OCI-LY7 (cell line): Measurements from ENCODE around the gene TAS2R41. TPM values are rescaled to one million over a fixed set of nuclear protein-coding genes. Genes with fewer than 3 reads are reported as not detected.

Experiments used
- BruUV-seq: library from RNA; stranded (reverse); fragments of 400-500 nt; replicated peaks from 2 replicates; lab custom pipeline; 2021; lab: Mats Ljungman, UMichigan
- CTCF ChIA-PET: fragments of 300-600 bp; sonication (Branson Sonifier 250); formaldehyde crosslinking; loops from one replicate; lab custom pipeline; 2022; ENCODE audit warnings: antibody characterized with exemption; ENCODE audit not compliant: unreplicated experiment; lab: Charles Lee
- POLR2A ChIA-PET: fragments of 300-600 bp; sonication (Branson Sonifier 250); formaldehyde crosslinking; loops from one replicate; lab custom pipeline; 2022; ENCODE audit warnings: antibody characterized with exemption; lab: Charles Lee
- DNase-seq: peaks from one replicate; pipeline ENCODE4 v3.0.0-alpha.2; 2015; ENCODE audit warnings: low spot score
- H2AFZ ChIP-seq: fragments of 200-600 bp; sonication (generic), shearing (Covaris generic); 2 replicates; pipeline ENCODE4 v1.6.1; 2014; ENCODE audit warnings: mild to moderate bottlenecking, antibody characterized with exemption, low read length, moderate library complexity
- H3K27ac ChIP-seq: fragments of 200-600 bp; sonication (generic); 2 replicates; pipeline ENCODE4 v1.5.1; 2014; ENCODE audit warnings: mixed run types, low read depth, mild to moderate bottlenecking, moderate library complexity, low read length, inconsistent platforms; ENCODE audit not compliant: poor library complexity, severe bottlenecking
- H3K36me3 ChIP-seq: fragments of 200-600 bp; sonication (generic); 2 replicates; pipeline ENCODE4 v1.6.1; 2014; ENCODE audit warnings: mild to moderate bottlenecking, antibody characterized with exemption, low read length, moderate library complexity, mixed read lengths; ENCODE audit not compliant: insufficient read depth
- H3K4me1 ChIP-seq: fragments of 200-600 bp; sonication (generic); 2 replicates; pipeline ENCODE4 v1.5.1; 2014; ENCODE audit warnings: mild to moderate bottlenecking, low read length; ENCODE audit not compliant: insufficient read depth, poor library complexity, severe bottlenecking
- H3K4me2 ChIP-seq: fragments of 200-600 bp; sonication (generic); 2 replicates; pipeline ENCODE4 v1.6.1; 2014; ENCODE audit warnings: mild to moderate bottlenecking, low read length
- H3K4me3 ChIP-seq: fragments of 200-600 bp; sonication (generic); 2 replicates; pipeline ENCODE4 v1.5.1; 2014; ENCODE audit warnings: mild to moderate bottlenecking, low read depth, low read length; ENCODE audit not compliant: poor library complexity, severe bottlenecking
- H3K79me2 ChIP-seq: fragments of 200-600 bp; sonication (generic); 2 replicates; pipeline ENCODE4 v1.6.1; 2016; ENCODE audit warnings: low read depth, mild to moderate bottlenecking, low read length, moderate library complexity, mixed read lengths; ENCODE audit not compliant: insufficient read depth
- H3K9me2 ChIP-seq: fragments of 200-600 bp; sonication (generic); 2 replicates; pipeline ENCODE4 v1.6.1; 2016; ENCODE audit warnings: mild to moderate bottlenecking, low read length, mixed read lengths; ENCODE audit not compliant: insufficient read depth
- H3K9me3 ChIP-seq: fragments of 200-600 bp; sonication (generic); 2 replicates; pipeline ENCODE4 v1.6.1; 2014; ENCODE audit warnings: mild to moderate bottlenecking, mixed run types, low read length, mixed read lengths
- H4K20me1 ChIP-seq: fragments of 200-600 bp; sonication (generic); 2 replicates; pipeline ENCODE4 v1.6.1; 2014; ENCODE audit warnings: mild to moderate bottlenecking, antibody characterized with exemption, low read length, moderate library complexity, mixed read lengths; ENCODE audit not compliant: insufficient read depth
- CTCF ChIP-seq: fragments of 200-600 bp; sonication (generic); conservative IDR thresholded peaks from 2 replicates; pipeline ENCODE4 v1.5.1; 2014; ENCODE audit warnings: mild to moderate bottlenecking, antibody characterized with exemption, low read length, moderate library complexity, mixed read lengths
- EZH2phosphoT487 ChIP-seq: fragments of 200-600 bp; sonication (generic); IDR thresholded peaks from 2 replicates; pipeline ENCODE4 v1.6.1; 2018; ENCODE audit warnings: low read depth, borderline replicate concordance, mild to moderate bottlenecking, mixed run types, antibody characterized with exemption, low read length, moderate library complexity, mixed read lengths
- intact Hi-C: fragments of 100-400 bp; cut with micrococcal nuclease; formaldehyde crosslinking; loops from one replicate; pipeline ENCODE4 v1.10.0; 2022; ENCODE audit not compliant: unreplicated experiment
- total RNA-seq, 2 experiments: library from RNA; depleted of rRNA in 1 of 2; stranded (reverse); fragments of >200 nt in 1 of 2; shearing (Covaris generic) in 1 of 2; gene quantifications; 2 replicates each; pipeline ENCODE4 v1.2.3, GENCODE V29; 2014 to 2022

The TAS2R41 gene
- total RNA-seq, 2 experiments from 2014 or later, result not detected

- Histone ChIP-seq H3K27ac (no peak overlapping the region), H3K9me3 (no peaks in the 10 kb centered on the region), H3K36me3 (no peaks in the 10 kb centered on the region), H3K4me1 (no peaks in the 10 kb centered on the region), H3K4me3 (no peak overlapping the region), H3K9me2 (no peaks in the 10 kb centered on the region), H3K4me2 (no peak overlapping the region), H2AFZ (no peak overlapping the region), H4K20me1 (no peaks in the 10 kb centered on the region), H3K79me2 (no peaks in the 10 kb centered on the region)
- intact Hi-C loops, result no loop called here
- DNase-seq, result no peak
- ChIA-PET POLR2A (no interaction called here), CTCF (no interaction called here)
- BruUV-seq, result no TSS peak
- no peak for TF ChIP-seq EZH2phosphoT487
- TF ChIP-seq CTCF, result no peak
These were observed 26.7 kb downstream of the TAS2R41 start for GRCh38 chr7:143504215-143504936.

GRCh38 chr7:143504937-143505297 lies 27.2 kb downstream of the TAS2R41 start:
- intact Hi-C loops, result no loop called here
- BruUV-seq, result no TSS peak
- H3K9me3 ChIP-seq, result no peaks in the 10 kb centered on the region
- no peak for TF ChIP-seq EZH2phosphoT487
- peak; percentile 32; the same call in 1 of the 2 replicates for TF ChIP-seq CTCF
- no peaks in the 10 kb centered on the region for H3K36me3 ChIP-seq
- H3K9me2 ChIP-seq, result no peaks in the 10 kb centered on the region
- no peaks in the 10 kb centered on the region for H3K79me2 ChIP-seq
- no peak for DNase-seq
- H4K20me1 ChIP-seq, result no peaks in the 10 kb centered on the region
- H3K4me2 ChIP-seq, result no peak overlapping the region
- H3K4me3 ChIP-seq, result no peak overlapping the region
- CTCF ChIA-PET, result no interaction called here
- H3K4me1 ChIP-seq, result no peaks in the 10 kb centered on the region
- POLR2A ChIA-PET, result no interaction called here
- no peak overlapping the region for H3K27ac ChIP-seq
- no peak overlapping the region for H2AFZ ChIP-seq

GRCh38 chr7:143505838-143506237 lies 28.2 kb downstream of the TAS2R41 start:
- intact Hi-C loops, result no loop called here
- H3K4me2 ChIP-seq, result no peak overlapping the region
- ChIA-PET POLR2A (no interaction called here), CTCF (no interaction called here)
- H4K20me1 ChIP-seq, result no peaks in the 10 kb centered on the region
- H3K36me3 ChIP-seq, result no peaks in the 10 kb centered on the region
- TF ChIP-seq CTCF (no peak), EZH2phosphoT487 (no peak)
- no peak overlapping the region for H3K4me3 ChIP-seq
- no peaks in the 10 kb centered on the region for H3K9me2 ChIP-seq
- BruUV-seq, result no TSS peak
- DNase-seq, result no peak
- no peaks in the 10 kb centered on the region for H3K4me1 ChIP-seq
- no peak overlapping the region for H3K27ac ChIP-seq
- H2AFZ ChIP-seq, result no peak overlapping the region
- no peaks in the 10 kb centered on the region for H3K79me2 ChIP-seq
- H3K9me3 ChIP-seq, result no peaks in the 10 kb centered on the region
